Measurements from ENCODE around the gene POLR2C. TPM values are rescaled to one million over a fixed set of nuclear protein-coding genes. Genes with fewer than 3 reads are reported as not detected.

POLR2C gene
- total RNA-seq, 2 donors from 2014 or later, result 34.9 to 77.3 TPM

DNA sequence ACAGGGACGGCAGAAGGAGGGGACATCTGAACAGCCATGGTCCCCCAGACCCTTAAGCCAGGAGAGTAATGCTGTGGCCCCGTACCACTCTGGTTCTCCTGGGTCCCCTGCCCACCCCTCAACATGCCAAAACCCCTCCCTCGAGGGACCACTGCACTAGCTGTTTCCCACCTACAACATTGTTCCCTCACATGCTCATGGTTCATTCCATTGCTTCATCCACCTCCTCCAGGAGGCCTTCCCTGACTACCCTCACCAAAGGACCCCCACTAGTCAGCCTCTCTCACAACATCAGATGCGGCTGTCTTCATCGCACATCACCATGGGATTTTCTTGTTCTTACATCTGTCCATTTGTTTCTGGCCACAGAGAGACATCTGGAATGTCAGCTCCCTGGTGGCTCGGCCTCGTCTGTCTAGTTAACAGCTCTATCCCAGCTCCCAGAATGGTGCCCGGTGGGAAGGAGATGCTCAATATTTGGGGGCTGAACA, 22.1 kb downstream of the POLR2C start:
- Histone ChIP-seq H3K4me3 (no peak overlapping the region), H3K27me3 (no peaks in the 10 kb centered on the region), H3K4me1 (peaks cover 55% of the 10 kb centered on the region), H3K9me3 (no peaks in the 10 kb centered on the region), H3K27ac (peak overlapping the region in 3 of 4 donors; percentile 55 to 76 (median 68)), H3K36me3 (replicated peaks in 1 of 2; ENCODE audit: insufficient read depth in 1 of 2, low read depth in 2 of 2) (no peaks in the 10 kb centered on the region)
- intact Hi-C loops (cut with DNase I), result no loop called here
- no peak for ATAC-seq
- TF ChIP-seq POLR2A (IDR thresholded peaks at IDR 0.05), result no peak
- TF ChIP-seq, protein P1, sequence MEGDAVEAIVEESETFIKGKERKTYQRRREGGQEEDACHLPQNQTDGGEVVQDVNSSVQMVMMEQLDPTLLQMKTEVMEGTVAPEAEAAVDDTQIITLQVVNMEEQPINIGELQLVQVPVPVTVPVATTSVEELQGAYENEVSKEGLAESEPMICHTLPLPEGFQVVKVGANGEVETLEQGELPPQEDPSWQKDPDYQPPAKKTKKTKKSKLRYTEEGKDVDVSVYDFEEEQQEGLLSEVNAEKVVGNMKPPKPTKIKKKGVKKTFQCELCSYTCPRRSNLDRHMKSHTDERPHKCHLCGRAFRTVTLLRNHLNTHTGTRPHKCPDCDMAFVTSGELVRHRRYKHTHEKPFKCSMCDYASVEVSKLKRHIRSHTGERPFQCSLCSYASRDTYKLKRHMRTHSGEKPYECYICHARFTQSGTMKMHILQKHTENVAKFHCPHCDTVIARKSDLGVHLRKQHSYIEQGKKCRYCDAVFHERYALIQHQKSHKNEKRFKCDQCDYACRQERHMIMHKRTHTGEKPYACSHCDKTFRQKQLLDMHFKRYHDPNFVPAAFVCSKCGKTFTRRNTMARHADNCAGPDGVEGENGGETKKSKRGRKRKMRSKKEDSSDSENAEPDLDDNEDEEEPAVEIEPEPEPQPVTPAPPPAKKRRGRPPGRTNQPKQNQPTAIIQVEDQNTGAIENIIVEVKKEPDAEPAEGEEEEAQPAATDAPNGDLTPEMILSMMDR (IDR thresholded peaks at IDR 0.05), result no peak
- 92 to 96% methylated on average over 7 to 8 of the region's 8 CpGs for WGBS, 2 donors
- DNase-seq, result no peak

DNA sequence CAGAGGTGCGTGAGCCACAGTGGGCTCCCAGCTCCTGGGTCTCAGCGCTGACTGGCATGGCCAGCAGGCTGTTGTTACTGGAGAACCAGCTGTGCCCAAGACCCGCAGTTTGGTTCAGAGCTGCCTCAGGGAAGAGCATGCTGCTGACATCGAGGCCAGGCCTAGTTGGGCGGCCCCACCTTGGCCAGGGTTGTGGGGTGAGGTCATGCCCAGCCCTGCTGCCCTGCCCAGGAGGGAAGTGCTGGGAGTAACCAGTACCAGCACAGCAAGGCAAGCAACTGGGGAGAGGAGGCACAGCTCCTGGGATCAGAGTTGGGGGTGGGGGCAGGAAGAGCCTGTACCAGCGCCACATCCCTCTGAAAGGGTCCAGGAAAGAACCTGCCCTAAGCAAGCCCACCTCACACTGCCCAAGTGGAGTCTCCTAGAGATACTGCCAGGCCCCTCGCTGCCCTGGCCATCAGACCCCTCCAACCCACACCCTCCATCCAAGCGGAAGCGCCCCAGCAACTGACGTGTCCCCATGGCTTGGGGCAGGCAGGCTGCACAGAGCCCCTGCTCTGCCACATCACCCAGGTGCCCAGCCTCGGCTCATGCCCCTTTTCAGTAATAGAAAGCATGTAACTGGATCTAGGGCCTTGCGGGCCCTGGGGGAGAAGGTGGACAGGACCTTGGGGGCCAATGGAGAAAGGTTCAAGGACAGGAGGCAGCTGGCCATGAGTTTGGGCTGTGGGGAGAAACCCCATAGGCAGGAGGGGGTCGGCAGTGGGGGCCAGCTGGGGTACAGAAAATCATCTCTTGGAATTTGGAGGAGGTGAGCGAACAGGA, 22.8 kb downstream of the POLR2C start:
- peaks cover 48% of the 10 kb centered on the region for H3K4me1 ChIP-seq
- 35 to 54% methylated on average over 6 to 13 of the region's 14 CpGs for WGBS, 2 donors
- H3K27me3 ChIP-seq, result no peaks in the 10 kb centered on the region
- H3K4me3 ChIP-seq, result peak overlapping the region; percentile 22 to 48
- peak; percentile 8 for ATAC-seq
- peak in 2 of 4 donors; percentile 34 to 58 for DNase-seq
- H3K36me3 ChIP-seq (replicated peaks in 1 of 2; ENCODE audit: insufficient read depth in 1 of 2, low read depth in 2 of 2), result no peaks in the 10 kb centered on the region
- H3K9me3 ChIP-seq, result no peaks in the 10 kb centered on the region
- H3K27ac ChIP-seq, result peak overlapping the region; percentile 68 to 76 (median 69)
- intact Hi-C loops (cut with DNase I), result no loop called here
- TF ChIP-seq, protein P1 (IDR thresholded peaks at IDR 0.05), result no peak
- no peak for TF ChIP-seq POLR2A (IDR thresholded peaks at IDR 0.05)

DNA sequence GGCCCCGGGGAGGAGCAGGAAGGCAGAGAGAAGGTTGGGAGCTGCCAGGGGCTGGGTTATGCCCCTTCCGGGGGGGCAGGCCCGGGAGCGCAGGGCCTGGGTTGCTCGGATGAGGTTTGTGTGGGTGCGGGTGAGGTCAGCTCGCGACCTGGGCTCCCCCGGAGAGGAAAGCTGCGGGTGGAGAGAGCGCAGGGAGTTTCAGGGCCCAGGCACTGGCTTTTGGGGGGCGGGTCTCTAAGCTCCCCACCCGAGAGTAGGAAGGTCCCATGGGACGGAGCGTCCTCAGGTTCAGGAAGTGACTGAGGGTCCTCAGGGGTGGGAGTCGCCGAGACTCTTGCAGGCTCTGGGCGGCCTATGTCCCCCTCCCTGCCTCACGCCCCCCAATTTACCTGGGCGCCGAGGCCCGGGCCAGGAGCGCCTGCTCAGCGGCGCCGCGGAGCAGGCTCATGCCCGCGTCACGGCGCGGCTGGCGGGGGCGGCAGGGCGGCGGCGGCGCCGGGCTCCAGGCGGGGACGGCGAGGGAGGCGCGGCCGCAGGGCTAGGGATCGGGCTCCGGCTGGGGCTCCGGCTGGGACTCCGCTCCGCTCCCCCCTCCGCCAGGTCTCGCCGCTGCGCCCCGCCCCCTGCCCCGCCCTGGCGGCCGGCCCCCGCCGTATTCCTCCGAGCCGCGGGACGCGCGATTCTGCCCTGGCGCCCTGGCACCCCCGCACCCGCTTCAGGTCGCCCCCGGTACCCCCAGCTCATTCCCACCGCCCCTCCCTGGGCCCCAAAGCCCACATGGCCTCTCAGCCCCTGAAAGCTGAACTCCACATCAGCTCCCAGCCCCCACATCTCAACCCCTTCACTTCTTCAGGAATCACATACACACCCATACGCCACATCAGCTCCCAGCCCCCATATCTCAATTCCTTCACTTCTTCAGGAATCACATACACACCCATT, 23.7 kb downstream of the POLR2C start, which contains the start of gene DOK4:
DOK4 (minus strand) TSS at position 578 of the 942 bp plus-strand sequence. CDS start 6,986 bp downstream, outside the sequence.
- TF ChIP-seq, protein P1 (IDR thresholded peaks at IDR 0.05), result no peak
- peak in 2 of 3 donors; percentile 31 to 39 for TF ChIP-seq POLR2A (IDR thresholded peaks at IDR 0.05)
- 1 to 3% methylated on average over 24 to 41 of the region's 73 CpGs for WGBS, 2 donors
- H3K27me3 ChIP-seq, result no peaks in the 10 kb centered on the region
- peak within 1 kb of the TSS; percentile 68 to 76 (median 69) for H3K27ac ChIP-seq
- ATAC-seq, result peak; percentile 95
- intact Hi-C loops (cut with DNase I), result no loop called here
- H3K9me3 ChIP-seq, result no peaks in the 10 kb centered on the region
- peak; percentile 86 to 89 (median 86) for DNase-seq
- H3K4me3 ChIP-seq, result peak within 1 kb of the TSS; percentile 22 to 48
- H3K36me3 ChIP-seq (replicated peaks in 1 of 2; ENCODE audit: insufficient read depth in 1 of 2, low read depth in 2 of 2), result no peaks in the 10 kb centered on the region
- peaks cover 39% of the 10 kb centered on the region for H3K4me1 ChIP-seq

DNA sequence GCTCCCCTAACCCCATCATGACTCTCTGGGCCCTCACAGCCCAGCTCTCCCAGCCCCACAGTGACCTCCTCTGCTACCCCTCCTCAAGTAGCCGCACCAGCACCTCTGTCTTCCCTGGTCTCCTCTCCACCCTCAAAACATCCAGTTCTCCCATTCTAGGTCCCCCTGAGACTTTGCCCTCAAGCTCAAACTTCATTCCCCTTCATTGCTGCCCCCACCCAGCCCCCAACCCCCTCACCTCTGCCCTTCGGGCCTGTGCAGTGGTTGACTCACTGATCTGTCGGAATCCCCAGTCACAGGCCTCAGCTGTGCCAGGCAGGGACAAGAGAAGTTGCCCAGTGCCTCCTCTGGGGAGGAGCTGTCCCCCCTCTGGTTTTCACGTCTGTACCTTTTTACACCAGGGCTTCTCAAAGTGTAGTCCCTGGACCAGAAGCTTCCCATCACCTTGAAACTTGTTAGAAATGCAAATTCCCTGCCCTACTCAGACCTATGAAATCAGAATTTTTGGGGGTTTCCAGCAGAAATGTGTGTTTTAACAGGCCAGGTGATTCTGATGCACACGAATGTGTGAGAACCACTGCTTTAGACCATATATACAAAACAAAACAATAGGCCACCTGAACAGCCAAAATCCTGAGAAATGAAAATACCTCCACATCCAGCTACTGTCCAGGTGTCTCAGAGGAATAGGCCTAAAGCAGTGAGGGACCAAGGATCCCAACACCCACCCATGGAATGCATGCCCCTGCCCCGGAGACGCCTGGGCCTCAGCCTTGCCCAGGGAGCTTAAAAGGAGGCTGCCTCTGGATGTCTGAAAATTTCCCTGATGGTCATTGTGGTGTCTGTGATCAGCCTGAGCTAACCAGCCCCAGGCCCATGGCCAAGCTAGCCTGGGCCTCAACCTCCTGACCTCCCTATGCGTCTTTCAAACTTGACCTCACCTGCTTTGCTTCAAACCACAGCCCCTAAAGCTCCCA, 24.7 kb downstream of the POLR2C start:
- H3K9me3 ChIP-seq, result no peaks in the 10 kb centered on the region
- intact Hi-C loops (cut with DNase I), result no loop called here
- 89 to 100% methylated on average over 7 to 8 of the region's 8 CpGs for WGBS, 2 donors
- H3K27ac ChIP-seq, result peak overlapping the region; percentile 68 to 76 (median 69)
- no peak overlapping the region for H3K4me3 ChIP-seq
- no peaks in the 10 kb centered on the region for H3K36me3 ChIP-seq (replicated peaks in 1 of 2; ENCODE audit: insufficient read depth in 1 of 2, low read depth in 2 of 2)
- H3K4me1 ChIP-seq, result peaks cover 39% of the 10 kb centered on the region
- no peak for TF ChIP-seq POLR2A (IDR thresholded peaks at IDR 0.05)
- TF ChIP-seq, protein P1 (IDR thresholded peaks at IDR 0.05), result no peak
- H3K27me3 ChIP-seq, result no peaks in the 10 kb centered on the region
- ATAC-seq (no peak), DNase-seq (no peak)

Measured in body of pancreas (tissue), 4 donors.